HG03064 (cell line): ENCODE results near the gene LRP1B.
"Not testable (repeated sequence)": the region's sequence is repeated elsewhere in the genome, so short reads cannot be mapped to it uniquely, and the experiment has no call there.

ENCODE experiments used
- ATAC-seq: cut with Tn5 transposase; IDR thresholded peaks from one replicate; pipeline ENCODE4 v1.9.1; 2021; ENCODE audit warnings: low read depth; ENCODE audit not compliant: unreplicated experiment

Gene LRP1B

DNA sequence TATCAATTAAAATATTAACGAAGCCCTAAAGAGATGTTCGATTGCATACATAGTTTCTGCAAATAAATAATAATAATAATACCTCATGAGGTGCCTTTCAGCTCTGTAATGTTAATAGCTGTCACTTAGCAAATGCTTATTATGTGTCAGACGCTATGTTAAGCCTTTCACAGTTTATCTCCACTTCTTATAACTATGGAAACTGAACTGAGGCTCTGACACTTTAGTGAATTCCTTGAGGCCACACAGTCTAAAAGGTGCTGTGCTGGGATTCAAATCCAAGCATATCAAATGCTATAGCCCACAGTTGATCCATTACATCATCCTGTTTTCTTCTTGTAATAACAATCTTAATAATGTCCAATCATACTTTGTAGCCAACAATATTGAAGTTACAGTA is 1779.1 kb downstream of the LRP1B start:
- no peak for ATAC-seq

DNA sequence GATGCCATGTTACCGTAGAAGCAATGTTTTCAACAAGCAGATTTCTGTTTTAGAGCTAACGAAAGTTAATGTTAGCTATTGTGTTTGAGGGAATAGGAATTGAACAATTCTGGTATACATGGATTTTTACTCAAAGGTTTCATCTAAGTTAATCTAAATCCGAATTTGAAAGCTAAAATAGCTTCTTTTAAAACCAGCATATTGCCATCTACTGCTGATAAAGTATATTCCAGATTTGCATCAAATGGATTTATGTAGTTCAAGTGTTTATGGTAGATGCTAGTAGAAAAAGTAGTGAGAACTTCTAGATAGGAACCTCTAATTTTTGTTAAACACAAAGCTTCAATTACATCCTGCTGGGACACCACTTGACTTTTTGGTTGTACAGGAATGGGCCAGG is 1781.1 kb downstream of the LRP1B start:
- ATAC-seq, result no peak

DNA sequence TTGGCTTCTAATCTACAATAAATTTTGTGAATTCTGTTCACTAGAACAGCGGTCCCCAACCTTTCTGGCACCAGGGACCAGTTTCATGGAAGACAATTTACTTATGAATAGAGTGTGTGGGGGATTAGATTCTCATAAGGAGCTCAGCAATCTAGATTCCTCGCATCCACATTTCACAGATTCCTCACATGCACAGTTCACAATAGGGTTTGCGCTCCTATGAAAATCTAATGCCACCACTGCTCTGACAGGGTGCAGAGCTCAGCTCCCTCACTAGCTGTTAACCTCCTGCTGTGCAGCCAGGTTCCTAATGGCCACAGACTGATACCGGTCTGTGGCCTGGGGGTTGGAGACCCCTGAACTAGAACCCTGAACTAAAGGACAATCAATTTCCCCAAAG is 1782.0 kb downstream of the LRP1B start:
- no peak for ATAC-seq

DNA sequence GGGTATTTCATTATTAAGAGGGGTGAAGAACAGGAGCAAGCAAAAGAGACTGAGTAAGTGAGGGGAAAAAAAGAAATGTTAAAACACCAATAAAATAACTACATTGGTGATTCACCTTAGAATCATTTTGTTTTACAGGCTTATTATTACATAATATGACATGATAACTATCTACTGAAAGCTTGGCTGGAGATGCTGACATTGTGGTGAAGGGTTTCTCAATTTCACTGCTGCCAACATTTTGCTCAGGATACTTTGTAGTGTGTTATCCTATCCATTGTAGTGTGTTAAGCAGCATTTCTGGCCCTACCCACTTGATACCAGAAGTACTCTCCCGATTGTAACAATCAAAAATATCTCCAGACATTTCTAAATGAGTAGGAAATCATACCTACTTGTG is 1786.0 kb downstream of the LRP1B start:
- ATAC-seq, result no peak

DNA sequence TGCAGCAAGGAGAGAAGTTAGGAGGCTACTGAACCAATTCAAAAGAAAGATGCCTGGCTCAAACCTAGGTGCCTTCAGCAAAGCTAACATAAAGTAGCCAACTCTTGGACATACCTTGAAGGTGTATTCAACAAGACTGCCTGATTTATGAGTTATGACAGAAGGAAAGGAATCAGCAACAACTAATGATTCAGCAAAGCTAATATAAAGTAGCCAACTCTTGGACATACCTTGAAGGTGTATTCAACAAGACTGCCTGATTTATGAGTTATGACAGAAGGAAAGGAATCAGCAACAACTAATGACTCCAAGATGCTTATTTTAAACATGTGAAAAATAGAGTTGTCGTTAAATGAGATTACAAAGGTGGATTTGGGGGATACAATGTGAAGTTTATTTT is 1786.5 kb downstream of the LRP1B start:
- ATAC-seq, result not testable (repeated sequence)

- no peak for ATAC-seq
These were observed 1792.0 kb downstream of the LRP1B start for GRCh38 chr2:140338795-140339194.

DNA sequence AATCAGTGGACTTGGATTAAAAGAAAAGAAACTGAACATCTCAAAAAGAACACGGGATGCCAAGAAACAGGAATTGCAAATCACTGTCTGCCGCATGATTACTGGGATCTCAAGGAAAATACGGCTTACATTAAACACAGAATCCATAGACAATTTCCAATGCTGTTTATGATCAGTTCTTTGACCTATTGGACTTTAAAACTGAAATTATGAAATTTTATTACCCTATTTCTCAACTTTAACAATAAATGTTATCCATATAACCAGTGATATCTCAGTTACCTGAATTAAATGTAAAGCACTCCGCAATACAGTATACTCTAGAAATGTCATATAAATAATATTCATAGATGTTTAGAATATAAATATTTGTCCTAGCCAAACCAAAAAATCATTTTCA is 1793.8 kb downstream of the LRP1B start:
- ATAC-seq, result no peak

DNA sequence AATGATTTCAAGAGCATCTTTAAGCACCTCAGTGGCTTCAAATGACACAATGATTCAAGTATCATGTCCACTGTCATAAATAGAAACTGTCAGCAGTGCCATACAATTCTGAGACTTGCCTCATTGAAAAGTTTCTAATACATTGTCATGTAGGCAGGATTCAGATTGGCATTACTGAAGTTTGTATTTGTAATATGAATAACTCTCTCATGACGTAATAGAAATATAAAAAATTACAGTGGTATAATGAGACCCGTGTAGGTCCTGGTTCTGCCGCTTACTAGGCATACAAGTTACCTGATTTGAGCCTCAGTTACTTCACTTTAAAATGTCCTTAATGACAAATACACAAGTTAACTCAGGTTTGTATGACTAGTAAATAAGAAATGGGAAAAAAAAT is 1814.5 kb downstream of the LRP1B start:
- no peak for ATAC-seq

- no peak for ATAC-seq
These were observed 1818.9 kb downstream of the LRP1B start for GRCh38 chr2:140311905-140312304.

- ATAC-seq, result no peak
These were observed 1822.1 kb downstream of the LRP1B start for GRCh38 chr2:140308706-140309105.

- no peak for ATAC-seq
These were observed 1823.3 kb downstream of the LRP1B start for GRCh38 chr2:140307532-140307931.

GRCh38 chr2:140295767-140296166 is 1835.0 kb downstream of the LRP1B start:
- ATAC-seq, result no peak

DNA sequence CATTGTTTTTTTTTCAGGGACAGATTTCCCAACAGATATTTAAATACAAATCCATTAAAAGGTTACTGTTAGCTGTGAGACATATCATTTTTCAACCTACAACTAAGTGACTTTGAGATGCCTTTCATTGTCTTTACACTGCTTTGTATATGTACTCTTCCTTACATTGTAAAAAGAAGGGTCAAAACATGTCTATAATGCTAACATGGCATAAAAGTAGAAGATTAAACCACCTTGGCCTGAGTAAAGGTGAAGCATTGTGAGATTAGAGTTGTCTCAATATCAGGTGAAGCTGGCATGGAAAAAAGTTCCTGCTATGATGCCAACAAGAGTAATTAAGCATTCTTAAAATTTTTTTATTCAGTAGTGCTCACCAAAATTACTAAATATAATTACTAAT is 1842.1 kb downstream of the LRP1B start:
- ATAC-seq, result no peak

DNA sequence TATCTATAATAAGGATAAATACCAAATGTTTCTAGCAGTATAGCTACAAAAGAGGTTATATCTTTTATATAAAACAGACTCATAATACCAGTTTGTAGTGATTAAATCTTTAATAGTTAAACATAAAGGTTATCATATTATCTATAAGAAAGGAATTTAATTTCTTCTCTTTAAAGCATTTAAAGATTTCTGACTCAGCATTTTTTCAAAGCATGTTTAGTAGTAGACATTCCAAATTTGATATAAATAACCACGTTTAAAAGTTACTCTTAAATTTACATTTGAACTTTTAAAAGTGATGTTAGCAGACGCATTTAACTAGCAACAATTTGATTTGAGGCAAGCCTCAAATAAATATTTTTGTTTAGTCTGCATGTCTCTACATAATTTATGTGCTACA is 1842.6 kb downstream of the LRP1B start:
- no peak for ATAC-seq

DNA sequence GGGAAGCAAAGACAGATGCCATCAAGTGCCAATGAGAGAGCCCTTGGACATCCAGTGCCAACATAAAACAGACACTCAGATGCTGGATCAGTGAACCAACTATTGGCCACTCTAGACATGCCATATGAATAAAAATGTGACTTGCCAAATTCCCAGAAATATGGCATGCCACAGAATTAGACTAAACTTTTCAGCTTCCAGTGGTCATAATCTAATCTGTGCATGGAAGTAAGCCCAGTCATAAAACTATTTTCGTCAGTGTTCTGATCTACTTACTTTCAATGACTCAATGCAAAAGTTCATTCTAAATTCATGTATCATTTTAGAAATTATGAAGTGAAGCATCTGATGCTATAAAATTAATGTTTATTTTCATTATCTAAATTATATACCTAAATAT is 1844.4 kb downstream of the LRP1B start:
- ATAC-seq, result no peak

- not testable (repeated sequence) for ATAC-seq
These were observed 1853.5 kb downstream of the LRP1B start for GRCh38 chr2:140277344-140277743.

DNA sequence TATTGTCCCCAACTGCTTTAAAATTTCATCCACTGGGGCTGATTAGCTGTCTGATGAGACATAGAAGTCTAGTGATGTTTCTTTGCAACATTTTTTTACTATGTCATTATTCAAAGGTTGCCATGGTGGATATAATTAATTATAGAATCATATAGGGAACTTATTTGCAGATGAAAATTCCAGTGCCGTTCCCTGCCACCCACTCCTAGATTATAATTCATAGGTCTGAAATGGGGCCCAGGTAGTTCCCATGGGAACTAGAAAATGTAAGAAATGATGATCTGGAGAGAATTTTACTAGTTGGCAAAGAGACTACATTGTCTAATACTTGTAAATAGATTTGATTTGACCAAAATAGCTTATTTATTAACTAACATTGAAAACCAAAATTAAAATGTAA is 1854.2 kb downstream of the LRP1B start:
- no peak for ATAC-seq

GRCh38 chr2:140275427-140275826 is 1855.4 kb downstream of the LRP1B start:
- ATAC-seq, result no peak

GRCh38 chr2:140274891-140275290 is 1855.9 kb downstream of the LRP1B start:
- ATAC-seq, result no peak

DNA sequence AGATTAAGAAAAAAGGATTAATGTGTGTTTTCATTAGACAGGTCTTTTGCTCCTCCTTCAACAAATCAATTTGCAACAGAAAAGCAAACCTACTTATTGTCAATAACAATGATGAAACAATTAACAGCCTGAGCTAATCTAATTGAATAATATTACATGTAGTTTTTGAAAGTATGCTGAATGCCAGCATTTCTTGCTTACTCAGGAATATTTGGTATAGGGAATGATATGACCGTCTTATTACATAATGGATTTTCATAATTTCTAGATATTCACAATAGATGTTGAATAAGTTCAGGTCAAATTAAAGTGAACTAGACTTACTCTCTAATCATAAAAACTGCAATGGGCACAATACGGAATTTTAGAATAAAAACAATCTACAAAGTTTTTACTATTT is 1856.9 kb downstream of the LRP1B start:
- no peak for ATAC-seq

DNA sequence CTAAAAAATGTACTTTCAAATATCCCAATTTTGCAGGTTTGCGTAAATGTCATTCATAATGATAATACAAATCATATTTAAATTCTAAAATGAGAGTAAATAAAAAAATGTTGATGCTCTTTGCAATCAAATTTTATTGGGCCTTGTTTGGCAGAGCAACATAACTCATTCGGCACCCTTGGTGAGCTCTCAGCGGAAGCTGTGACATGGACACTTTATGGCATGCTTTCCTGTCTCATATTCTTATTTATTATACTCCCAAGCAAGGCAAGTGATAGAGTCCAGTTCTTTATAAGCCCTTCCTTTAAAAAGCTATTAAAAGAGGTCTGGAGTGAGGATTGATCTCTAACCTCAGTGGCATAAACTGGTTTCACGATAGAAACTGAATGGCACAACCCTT is 1857.4 kb downstream of the LRP1B start:
- ATAC-seq, result no peak

GRCh38 chr2:140270224-140270623 is 1860.6 kb downstream of the LRP1B start:
- no peak for ATAC-seq

DNA sequence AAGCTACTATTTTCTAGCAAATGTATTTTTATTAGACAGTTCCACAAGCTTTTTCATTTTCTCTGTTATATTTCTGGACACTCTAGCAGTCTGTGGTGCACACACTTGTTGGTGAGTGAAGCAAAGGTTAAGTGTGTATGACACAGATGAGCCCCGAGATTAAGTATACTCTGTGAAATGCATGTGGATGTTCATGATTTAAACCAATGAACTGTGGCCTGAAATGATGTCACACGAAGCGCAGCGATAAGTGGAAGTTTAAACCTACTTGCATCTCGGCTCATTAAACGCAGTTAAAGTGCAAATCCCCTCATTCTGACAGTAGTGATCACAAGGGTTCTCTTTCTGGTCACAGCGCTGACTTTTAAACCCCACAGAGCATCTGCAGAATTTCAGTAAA is 1861.8 kb downstream of the LRP1B start:
- no peak for ATAC-seq

- no peak for ATAC-seq
These were observed 1867.9 kb downstream of the LRP1B start for GRCh38 chr2:140262908-140263307.
